Activated T-cell treated with anti-CD3 and anti-CD28 coated beads for 1 hour (primary cell): ENCODE measurements around the gene CSAG2.

Experiments used
- DNase-seq: peaks from one replicate; pipeline ENCODE4 v3.0.0-alpha.2; 2020; ENCODE audit warnings: low read depth

CSAG2 gene

DNA sequence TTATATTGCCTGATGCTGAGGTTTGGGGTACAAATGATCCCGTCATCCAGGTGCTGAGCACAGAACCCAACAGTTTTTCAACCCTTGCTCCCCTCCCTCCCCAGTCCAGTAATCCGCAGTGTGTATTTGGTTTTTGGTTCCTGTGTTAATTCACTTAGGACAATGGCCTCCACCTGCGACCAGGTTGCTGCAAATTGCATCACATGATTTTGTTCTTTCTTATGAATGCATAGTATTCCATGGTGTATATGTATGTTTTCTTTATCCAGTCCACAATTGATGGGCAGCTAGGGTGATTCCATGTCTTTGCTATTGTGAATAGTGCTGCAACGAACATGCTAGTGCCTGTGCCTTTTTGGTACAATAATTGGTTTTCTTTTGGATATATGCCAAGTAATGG, 46.0 kb downstream of the CSAG2 start:
- no peak for DNase-seq

GRCh38 chrX:152658302-152658701, 50.8 kb downstream of the CSAG2 start:
- DNase-seq: no peak
